Measurements from ENCODE around the gene TRIM24.

TRIM24 gene

GRCh38 chr7:138538997-138539644, 79.1 kb downstream of the TRIM24 start:
- DNase-seq, result no peak

DNA sequence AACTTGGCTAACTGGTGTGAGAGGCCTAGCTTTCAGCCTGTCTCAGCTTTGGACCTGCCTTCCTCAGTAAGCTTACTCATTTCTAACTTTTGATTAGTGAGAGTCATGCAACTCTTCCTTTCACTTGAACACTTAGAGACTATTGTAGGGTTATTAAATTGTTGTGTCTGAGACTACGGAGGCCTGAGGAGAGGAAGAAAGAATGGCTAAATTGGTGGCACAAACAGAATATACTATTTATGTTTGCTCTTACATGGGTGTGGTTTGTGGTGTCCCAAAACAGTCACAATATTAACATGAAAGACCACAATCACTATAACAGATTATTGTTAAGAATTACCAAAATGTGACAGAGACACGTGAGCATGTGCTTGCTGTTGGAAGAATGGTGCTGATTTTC, 82.1 kb downstream of the TRIM24 start:
- DNase-seq, result peak in 1 of 5 experiments; percentile 64

DNA sequence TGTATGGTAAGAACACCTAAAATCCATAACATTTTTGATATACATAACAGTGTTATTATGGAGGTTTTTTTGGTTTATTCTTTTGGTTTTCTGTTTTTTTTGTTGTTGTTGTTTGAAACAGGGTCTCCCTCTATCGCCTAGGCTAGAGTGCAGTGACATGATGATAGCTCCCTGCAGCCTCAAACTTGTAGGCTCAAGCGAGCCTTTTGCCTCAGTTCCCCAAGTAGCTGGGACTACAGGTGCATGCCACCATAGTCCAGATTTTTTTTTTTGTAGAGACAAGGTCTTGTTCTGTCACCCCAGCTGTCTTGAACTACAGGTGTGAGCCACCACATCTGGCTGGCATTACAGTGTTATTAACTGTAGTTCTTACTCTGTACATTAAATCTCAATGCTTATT, 83.7 kb downstream of the TRIM24 start:
- DNase-seq, result no peak

GRCh38 chr7:138545123-138545522, 85.1 kb downstream of the TRIM24 start:
- no peak for DNase-seq

DNA sequence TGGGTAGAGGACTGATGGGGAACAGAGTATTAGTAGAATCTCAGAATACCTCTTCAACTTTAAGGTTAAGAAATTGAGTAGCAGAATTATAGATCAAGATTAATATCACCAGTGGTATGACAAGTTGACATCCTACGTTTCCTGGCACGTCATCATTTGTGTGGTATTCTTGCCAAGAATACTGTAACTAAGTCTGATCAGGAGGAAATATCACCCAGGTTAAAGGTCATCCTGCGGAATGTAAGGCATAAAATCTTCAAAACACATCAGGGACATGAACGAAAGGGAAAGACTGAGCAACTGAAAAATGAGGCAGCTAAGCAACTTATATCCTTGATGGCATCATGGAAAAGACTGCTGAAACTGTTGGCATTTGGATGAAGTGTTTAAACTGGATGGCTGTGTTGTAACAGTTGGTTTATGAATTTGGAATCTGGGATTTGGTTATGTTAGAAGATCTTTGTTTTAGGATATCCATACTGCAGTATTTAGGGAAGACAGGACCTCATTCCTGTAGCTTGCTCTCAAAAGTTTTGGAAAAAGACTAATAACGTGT, 86.1 kb downstream of the TRIM24 start:
- DNase-seq, result no peak

DNA sequence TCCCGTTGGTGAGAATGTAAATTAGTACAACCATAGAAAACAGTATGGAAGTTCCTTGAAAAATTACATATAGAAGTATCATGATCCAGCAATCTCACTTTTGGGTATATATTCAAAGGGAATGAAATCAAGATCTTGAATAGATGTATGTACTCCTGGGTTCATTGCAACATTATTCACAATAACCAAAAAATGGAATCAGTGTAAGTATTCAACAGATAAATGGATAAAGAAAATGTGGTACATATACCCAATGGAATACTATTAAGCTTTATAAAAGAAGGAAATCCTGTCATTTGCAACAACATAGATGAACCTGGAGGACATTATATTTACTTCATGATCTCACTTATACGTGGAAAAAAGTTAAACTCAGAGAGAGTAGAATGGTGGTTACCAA, 86.8 kb downstream of the TRIM24 start:
- no peak for DNase-seq

GRCh38 chr7:138549082-138549481, 89.0 kb downstream of the TRIM24 start:
- no peak for DNase-seq

- no peak for DNase-seq
Measured at GRCh38 chr7:138550337-138550736, 90.3 kb downstream of the TRIM24 start.

- no peak for DNase-seq
Measured at GRCh38 chr7:138551102-138551501, 91.0 kb downstream of the TRIM24 start.

DNA sequence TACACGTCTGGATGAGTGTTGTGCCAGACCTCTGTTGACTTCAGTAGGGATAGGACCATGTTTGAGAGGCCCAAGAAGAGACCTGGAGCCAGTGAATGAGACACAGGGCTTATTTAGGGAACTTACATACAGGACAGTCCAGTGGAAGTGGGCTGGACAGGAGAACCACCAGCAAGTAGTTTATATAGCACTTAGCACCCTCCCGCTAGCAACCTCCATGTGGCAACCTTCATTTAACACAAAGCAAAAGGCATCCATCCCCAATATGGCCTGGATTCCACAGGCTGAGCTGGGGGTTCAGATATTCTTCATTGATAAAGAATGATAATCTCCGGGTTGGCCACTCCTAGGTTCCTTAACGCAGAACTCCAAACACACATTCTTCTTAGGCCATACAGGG, 93.7 kb downstream of the TRIM24 start:
- no peak for DNase-seq

- no peak for DNase-seq
Measured at GRCh38 chr7:138554674-138555073, 94.6 kb downstream of the TRIM24 start.

GRCh38 chr7:138555684-138556083, 95.6 kb downstream of the TRIM24 start:
- DNase-seq, result no peak

DNA sequence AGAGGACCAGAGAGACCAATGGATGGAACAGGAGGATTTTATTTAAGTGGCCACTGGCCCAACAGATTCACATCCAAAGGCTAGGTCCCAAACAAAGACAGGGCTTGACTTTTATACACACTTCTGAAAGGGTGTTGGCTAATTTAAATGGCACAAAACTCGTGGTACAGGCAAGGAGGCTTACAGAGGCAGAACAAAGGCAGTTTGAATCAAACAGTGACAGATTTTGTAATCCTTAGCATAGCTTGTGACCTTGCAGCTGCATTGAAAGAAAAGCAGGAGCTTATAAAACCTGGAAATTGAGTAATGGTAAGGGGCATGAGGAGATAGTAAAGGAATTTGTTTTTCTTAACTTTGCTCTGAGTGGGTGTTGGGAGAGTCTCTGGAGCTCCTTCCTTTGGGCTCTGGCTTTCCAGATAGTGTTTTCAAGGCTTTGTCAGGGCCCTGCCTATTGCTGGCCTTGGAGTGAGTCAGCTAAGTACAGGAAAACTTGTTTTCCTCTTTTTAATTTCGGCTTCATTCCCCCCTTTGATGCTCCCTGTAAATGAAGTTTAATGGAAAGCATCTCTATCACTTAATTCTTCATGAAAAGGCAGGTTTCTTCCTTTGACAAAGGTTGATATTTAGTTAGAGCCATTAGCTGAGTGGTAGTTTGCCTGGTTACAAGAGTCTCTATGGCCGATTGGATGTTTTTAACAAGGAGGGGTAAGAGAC, 96.9 kb downstream of the TRIM24 start:
- DNase-seq, result peak in 1 of 5 experiments; percentile 3

DNA sequence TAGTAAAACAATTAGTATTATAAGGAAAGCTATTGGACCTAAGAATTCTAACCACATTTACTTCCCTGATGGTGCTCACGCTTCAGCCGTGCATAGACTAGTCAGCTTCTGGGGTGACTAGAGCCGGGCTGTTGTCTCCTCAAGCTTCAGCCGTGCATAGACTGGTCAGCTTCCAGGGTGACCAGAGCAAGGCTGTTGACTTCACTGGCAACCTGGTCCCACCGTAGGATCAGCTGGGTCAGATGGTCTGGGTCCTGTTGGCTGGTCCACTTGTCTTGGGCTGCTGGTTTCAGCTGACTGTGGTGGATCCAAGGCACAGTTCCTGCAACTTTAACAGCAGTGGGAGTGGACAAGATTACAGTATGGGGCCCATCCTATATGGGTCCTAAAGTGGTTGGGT, 99.4 kb downstream of the TRIM24 start:
- no peak for DNase-seq

DNA sequence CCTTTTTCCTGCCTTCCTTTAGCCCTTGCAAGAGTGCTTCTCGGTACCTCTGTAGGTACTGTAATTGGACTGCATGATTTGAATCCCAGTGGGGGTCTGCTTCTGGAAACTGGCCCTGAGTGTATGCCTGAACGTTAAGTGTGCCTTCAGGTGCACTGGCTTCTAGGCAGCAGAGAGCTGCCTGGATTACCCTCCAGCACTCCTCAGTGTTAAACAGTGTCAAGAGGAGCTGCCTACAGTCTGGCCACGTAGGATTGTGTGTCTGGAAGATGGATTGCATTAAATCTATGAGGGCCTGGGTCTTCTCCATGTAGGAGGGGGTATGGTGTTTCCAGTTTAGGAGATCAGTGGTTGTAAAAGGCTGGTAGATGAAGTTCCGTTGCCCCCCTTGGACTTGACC, 103.7 kb downstream of the TRIM24 start:
- no peak for DNase-seq

DNA sequence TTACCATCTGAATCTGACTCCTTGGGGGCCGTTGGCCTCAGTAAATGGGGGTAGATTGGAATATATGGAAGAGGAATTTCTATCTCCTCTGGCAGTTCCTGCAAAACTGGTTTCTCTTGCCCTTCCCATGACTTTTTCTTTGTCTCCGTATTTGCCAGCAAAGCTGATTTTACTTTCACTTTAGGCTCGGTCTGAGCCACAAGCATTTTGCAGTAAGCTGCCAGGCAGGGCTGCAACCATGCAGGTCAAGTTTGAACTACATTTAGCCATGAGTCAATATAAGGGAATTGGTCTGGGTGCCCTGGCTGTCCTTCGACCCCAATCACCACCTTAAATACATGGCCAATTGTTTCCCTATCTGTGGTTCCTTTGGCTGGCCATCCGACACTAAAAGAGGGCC, 104.3 kb downstream of the TRIM24 start:
- DNase-seq, result no peak

DNA sequence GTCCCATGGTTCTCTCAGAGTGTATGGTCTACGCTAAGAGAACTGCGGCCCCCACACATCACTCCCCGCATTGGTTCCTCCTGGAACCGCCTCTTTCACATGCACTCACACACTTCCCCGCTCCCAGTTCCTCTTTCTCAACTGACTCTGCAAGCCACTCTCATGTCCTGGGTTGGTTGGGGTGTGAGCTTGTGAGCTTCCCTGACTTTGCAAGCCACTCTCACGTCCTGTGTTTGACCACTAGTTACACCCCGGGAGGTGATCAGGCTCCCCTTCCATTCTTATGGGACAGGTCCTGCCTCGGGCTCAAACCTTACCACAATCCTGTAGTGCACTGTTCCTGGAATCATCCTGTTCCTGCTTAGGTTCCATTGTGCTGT, 105.0 kb downstream of the TRIM24 start:
- DNase-seq, result no peak

GRCh38 chr7:138565451-138566114, 105.5 kb downstream of the TRIM24 start:
- peak in 1 of 5 experiments; percentile 24 for DNase-seq

DNA sequence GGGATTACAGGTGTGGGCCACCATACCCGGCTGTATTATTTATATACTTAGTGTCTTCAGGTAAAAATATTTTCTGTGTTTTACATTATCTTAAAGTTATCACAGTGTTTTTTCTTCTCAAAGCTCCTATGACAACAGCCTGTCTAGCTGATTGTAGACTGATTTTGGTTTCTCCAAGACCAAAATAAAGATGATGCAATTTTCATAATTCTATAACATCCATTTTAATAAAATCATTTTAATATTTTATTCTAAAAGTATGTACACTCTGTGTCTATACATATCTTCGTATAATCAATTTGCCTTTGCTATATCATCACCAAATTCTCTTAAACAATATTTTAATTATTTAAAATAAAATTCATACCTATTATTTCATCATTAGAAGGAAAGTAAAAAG, 108.6 kb downstream of the TRIM24 start:
- no peak for DNase-seq

DNA sequence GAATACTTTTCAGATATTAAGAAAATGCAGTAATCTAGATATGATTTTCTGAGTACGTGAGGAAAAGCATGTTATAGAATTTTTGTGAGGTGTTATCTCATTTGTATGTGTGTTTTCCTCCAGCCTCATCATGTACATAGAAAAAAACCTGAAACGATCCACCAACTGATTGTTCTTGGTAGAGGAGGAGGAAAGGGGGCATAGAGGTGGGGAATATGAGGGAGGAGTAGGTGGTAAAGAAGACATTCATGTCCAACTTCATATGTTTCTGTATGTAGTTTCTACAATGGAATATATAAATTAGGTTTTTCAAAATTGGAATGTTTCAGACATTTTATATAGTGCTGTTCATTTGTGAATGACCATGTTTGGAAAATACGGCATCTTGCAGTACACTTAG, 109.4 kb downstream of the TRIM24 start:
- no peak for DNase-seq

GRCh38 chr7:138570715-138571114, 110.7 kb downstream of the TRIM24 start:
- no peak for DNase-seq

DNA sequence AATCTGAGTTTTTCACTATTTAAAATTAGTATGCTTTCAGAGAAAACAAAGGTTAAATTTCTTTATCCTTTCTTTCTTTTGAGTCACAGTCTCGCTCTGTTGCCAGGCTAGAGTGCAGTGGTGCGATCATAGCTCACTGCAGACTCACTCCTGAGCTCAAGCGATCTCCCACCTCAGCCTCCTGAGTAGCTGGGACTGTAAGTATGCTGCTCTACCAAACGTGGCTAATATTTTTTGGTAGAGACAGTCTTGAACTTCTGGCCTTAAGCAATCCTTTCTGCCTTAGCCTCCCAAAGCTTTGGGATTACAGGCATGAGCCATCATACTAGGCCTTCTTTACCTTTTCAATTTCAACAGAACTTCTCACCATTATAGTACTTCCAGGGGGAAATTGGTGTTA, 113.7 kb downstream of the TRIM24 start:
- no peak for DNase-seq

DNA sequence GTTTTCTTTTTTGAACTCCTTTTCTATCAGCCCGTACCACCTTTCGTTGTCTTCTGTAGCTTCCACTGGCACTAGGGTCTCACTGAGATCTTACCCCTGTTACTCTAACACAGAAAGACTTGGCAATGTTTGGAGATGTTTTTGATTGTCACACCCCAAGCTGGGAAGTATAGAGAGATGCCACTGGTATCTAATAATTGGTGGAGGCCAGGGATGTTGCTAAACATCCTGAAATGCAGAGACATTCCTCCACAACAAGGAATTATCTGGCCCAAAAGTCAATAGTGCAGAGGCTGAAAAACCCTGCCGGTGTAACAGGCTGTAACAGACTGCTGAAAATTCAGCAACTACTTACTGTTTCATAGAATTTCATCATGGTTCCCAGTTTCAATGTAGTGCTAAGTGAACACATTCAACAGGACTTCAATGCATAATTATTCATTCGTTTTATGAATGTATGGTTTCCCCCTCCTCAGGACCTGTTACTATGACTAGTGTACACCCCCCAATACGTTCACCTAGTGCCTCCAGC, 115.9 kb downstream of the TRIM24 start:
- DNase-seq, result no peak

- no peak for DNase-seq
Measured at GRCh38 chr7:138579136-138579535, 119.1 kb downstream of the TRIM24 start.
